22Rv1 (cell line): Measurements from ENCODE around the gene CDK11B.
"Not testable (repeated sequence)": the region's sequence is repeated elsewhere in the genome, so short reads cannot be mapped to it uniquely, and the experiment has no call there.

Experiments used
- H3K27ac ChIP-seq: fragments of 450-650 bp; 2 replicates; pipeline ENCODE4 v1.5.1; 2017
- CTCF ChIP-seq: fragments of 450-650 bp; IDR thresholded peaks from 2 replicates; pipeline ENCODE4 v1.5.1; 2017; ENCODE audit warnings: mild to moderate bottlenecking
- ZFX ChIP-seq: fragments of 450-650 bp; IDR thresholded peaks from 2 replicates; pipeline ENCODE4 v1.6.1; 2017; ENCODE audit warnings: antibody characterized with exemption, borderline replicate concordance

Gene CDK11B

GRCh38 chr1:1633409-1633808 lies 25.4 kb downstream of the CDK11B start:
- H3K27ac ChIP-seq = not testable (repeated sequence)

- H3K27ac ChIP-seq = no peak within 1 kb of the TSS
- TF ChIP-seq CTCF (no peak), ZFX (no peak)
Observed at GRCh38 chr1:1631782-1632420, 26.9 kb downstream of the CDK11B start, which contains the start of gene MMP23B. MMP23B (plus strand) TSS chr1:1632173; CDS start chr1:1632219, 46 bp downstream.

- H3K27ac ChIP-seq = no peak overlapping the region
Observed at GRCh38 chr1:1630965-1631781, 27.6 kb downstream of the CDK11B start.

GRCh38 chr1:1630191-1630964 lies 28.4 kb downstream of the CDK11B start:
- no peak for TF ChIP-seq CTCF
- TF ChIP-seq ZFX = no peak
- H3K27ac ChIP-seq = no peak overlapping the region

More at GRCh38 chr1:1630965-1631781, 27.6 kb downstream of the CDK11B start:
- TF ChIP-seq CTCF (no peak), ZFX (no peak)

GRCh38 chr1:1629430-1630190 lies 29.2 kb downstream of the CDK11B start:
- H3K27ac ChIP-seq = no peak overlapping the region
- TF ChIP-seq CTCF (no peak), ZFX (no peak)

GRCh38 chr1:1628754-1629429 lies 29.9 kb downstream of the CDK11B start:
- H3K27ac ChIP-seq = no peak overlapping the region
- TF ChIP-seq CTCF (no peak), ZFX (no peak)
